Gastrocnemius medialis (tissue), 4 donors: ENCODE results near the gene CBR1.

Experiments
- CTCF ChIP-seq, 5 experiments: fragments of 450-650 bp in 3 of 5; fragments of 200-600 bp in 2 of 5; sonication (generic) in 2 of 5; IDR thresholded peaks in 4 of 5; conservative IDR thresholded peaks in 1 of 5; 1 replicate in 4 of 5; 2 replicates in 1 of 5; pipeline ENCODE4 v1.5.1; 2016 to 2019; ENCODE audit warnings: antibody characterized with exemption in 5 of 5, mild to moderate bottlenecking in 3 of 5, moderate library complexity in 3 of 5
- POLR2A ChIP-seq, 2 donors: fragments of 450-650 bp; IDR thresholded peaks; one replicate each; pipeline ENCODE4 v1.6.1; 2017; ENCODE audit warnings: antibody characterized with exemption in 2 of 2, mild to moderate bottlenecking in 2 of 2, moderate library complexity in 2 of 2

DNA sequence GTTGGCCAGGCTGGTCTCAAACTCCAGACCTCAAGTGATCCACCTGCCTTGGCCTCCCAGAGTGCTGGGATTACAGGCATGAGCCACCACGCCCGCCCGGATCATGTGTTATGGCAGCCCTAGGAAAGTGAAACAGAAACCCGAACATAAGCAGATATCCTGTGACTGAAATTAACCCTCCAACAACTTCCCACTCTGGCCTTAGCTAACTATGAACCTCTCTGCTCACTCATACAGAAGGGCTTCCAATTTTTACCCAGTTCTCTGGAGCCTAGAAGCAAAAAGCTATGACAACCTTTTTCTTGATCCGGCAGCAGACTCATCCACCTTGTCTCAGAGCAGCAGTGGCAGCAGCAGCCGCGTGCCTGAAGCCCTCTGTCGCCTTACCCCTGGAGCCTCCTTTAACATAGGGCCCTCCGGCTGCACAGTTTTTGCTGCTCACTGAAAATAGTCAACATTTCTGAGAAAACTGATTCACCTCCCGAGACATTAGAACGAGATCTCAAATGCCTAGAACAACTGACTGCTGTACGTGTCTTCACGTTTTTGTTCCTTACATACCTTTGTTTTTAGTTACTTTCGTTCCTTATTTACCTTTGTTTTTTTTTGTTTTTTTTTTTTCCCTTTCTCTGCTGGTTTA, 9.3 kb downstream of the CBR1 start:
- TF ChIP-seq CTCF (IDR thresholded peaks at IDR 0.05 in 4 of 5, conservative IDR thresholded peaks at IDR 0.05 in 1 of 5) = no peak
- TF ChIP-seq POLR2A (IDR thresholded peaks at IDR 0.05) = no peak
